Mesenchymal stem cell (in vitro differentiated cells and primary cell): ENCODE results near the gene LPCAT2.

ENCODE experiments used
- DNase-seq: peaks from one replicate; pipeline ENCODE4 v3.0.0-alpha.2; 2013
- H2AFZ ChIP-seq: one replicate; pipeline ENCODE4 v1.6.1; 2013; ENCODE audit warnings: low read depth, mild to moderate bottlenecking, control low read depth, inconsistent platforms, low read length, moderate library complexity
- H2AK5ac ChIP-seq: 2 replicates; pipeline ENCODE4 v1.6.1; 2013; ENCODE audit warnings: low read length, moderate library complexity, mild to moderate bottlenecking, inconsistent platforms; ENCODE audit not compliant: severe bottlenecking
- H2BK120ac ChIP-seq: one replicate; pipeline ENCODE4 v1.6.1; 2013; ENCODE audit warnings: low read depth, mild to moderate bottlenecking, inconsistent platforms, low read length, moderate library complexity
- H2BK12ac ChIP-seq, 2 experiments: one replicate each; pipeline ENCODE4 v1.6.1; 2013; ENCODE audit warnings: inconsistent platforms in 2 of 2, low read length in 2 of 2, mild to moderate bottlenecking in 2 of 2, moderate library complexity in 2 of 2, control low read depth in 1 of 2
- H2BK15ac ChIP-seq: one replicate; pipeline ENCODE4 v1.6.1; 2013; ENCODE audit warnings: mild to moderate bottlenecking, low read depth, inconsistent platforms; ENCODE audit not compliant: poor library complexity, severe bottlenecking
- H2BK5ac ChIP-seq: 2 replicates; pipeline ENCODE4 v1.6.1; 2013; ENCODE audit warnings: low read depth, mild to moderate bottlenecking, low read length, control low read depth, inconsistent platforms; ENCODE audit not compliant: poor library complexity, severe bottlenecking
- H3K14ac ChIP-seq, 2 experiments: one replicate each; pipeline ENCODE4 v1.6.1; 2013; ENCODE audit warnings: inconsistent platforms in 2 of 2, low read length in 2 of 2, control low read depth in 1 of 2, mild to moderate bottlenecking in 1 of 2, moderate library complexity in 1 of 2
- H3K18ac ChIP-seq, 2 experiments: one replicate each; pipeline ENCODE4 v1.6.1; 2013; ENCODE audit warnings: inconsistent platforms in 2 of 2, low read length in 2 of 2, control low read depth in 1 of 2, low read depth in 1 of 2, mild to moderate bottlenecking in 1 of 2
- H3K23ac ChIP-seq, 2 experiments: one replicate each; pipeline ENCODE4 v1.6.1; 2013; ENCODE audit warnings: inconsistent platforms in 2 of 2, low read length in 2 of 2, mild to moderate bottlenecking in 2 of 2, moderate library complexity in 2 of 2, control low read depth in 1 of 2
- H3K27ac ChIP-seq: 2 replicates; pipeline ENCODE4 v1.5.1; 2013; ENCODE audit warnings: mild to moderate bottlenecking, moderate library complexity, low read length, control low read depth, inconsistent platforms; ENCODE audit not compliant: poor library complexity, severe bottlenecking
- H3K27me3 ChIP-seq, 2 experiments: 2 replicates each; pipeline versions ENCODE4 v1.6.1 to v1.7.0; 2013; ENCODE audit warnings: low read length in 2 of 2, mild to moderate bottlenecking in 2 of 2, moderate library complexity in 2 of 2, control low read depth in 1 of 2, inconsistent platforms in 1 of 2; ENCODE audit not compliant: control insufficient read depth in 1 of 2, insufficient read depth in 1 of 2
- H3K36me3 ChIP-seq, 2 experiments: 2 replicates each; pipeline versions ENCODE4 v1.6.1 to v1.7.0; 2013; ENCODE audit warnings: low read length in 2 of 2, control low read depth in 1 of 2, inconsistent platforms in 1 of 2, low read depth in 1 of 2, mild to moderate bottlenecking in 1 of 2; ENCODE audit not compliant: insufficient read depth in 2 of 2, control insufficient read depth in 1 of 2
- H3K4ac ChIP-seq, 2 experiments: one replicate each; pipeline ENCODE4 v1.6.1; 2013; ENCODE audit warnings: inconsistent platforms in 2 of 2, low read length in 2 of 2, mild to moderate bottlenecking in 2 of 2, moderate library complexity in 2 of 2, control low read depth in 1 of 2, low read depth in 1 of 2
- H3K4me1 ChIP-seq: 2 replicates; pipeline ENCODE4 v1.6.1; 2013; ENCODE audit warnings: low read depth, low read length, control low read depth; ENCODE audit not compliant: control insufficient read depth, insufficient read depth
- H3K4me2 ChIP-seq: 2 replicates; pipeline ENCODE4 v1.6.1; 2013; ENCODE audit warnings: low read length, mild to moderate bottlenecking, inconsistent platforms; ENCODE audit not compliant: poor library complexity, severe bottlenecking
- H3K4me3 ChIP-seq, 2 experiments: 2 replicates each; pipeline versions ENCODE4 v1.5.1 to v1.7.0; 2013; ENCODE audit warnings: low read length in 2 of 2, mild to moderate bottlenecking in 2 of 2, control low read depth in 1 of 2, low read depth in 1 of 2; ENCODE audit not compliant: insufficient read depth in 1 of 2
- H3K79me1 ChIP-seq: replicated peaks from 2 replicates; pipeline ENCODE4 v1.6.1; 2013; ENCODE audit warnings: mild to moderate bottlenecking, control low read depth, low read length, inconsistent platforms; ENCODE audit not compliant: poor library complexity, severe bottlenecking
- H3K9ac ChIP-seq: 2 replicates; pipeline ENCODE4 v1.7.0; 2013; ENCODE audit warnings: mild to moderate bottlenecking, low read length, moderate library complexity
- H3K9me3 ChIP-seq: 2 replicates; pipeline ENCODE4 v1.7.0; 2013; ENCODE audit warnings: mild to moderate bottlenecking, low read length; ENCODE audit not compliant: control insufficient read depth
- H4K8ac ChIP-seq: one replicate; pipeline ENCODE4 v1.6.1; 2013; ENCODE audit warnings: inconsistent platforms, mild to moderate bottlenecking, low read length, moderate library complexity
- H4K91ac ChIP-seq: one replicate; pipeline ENCODE4 v1.6.1; 2013; ENCODE audit warnings: mild to moderate bottlenecking, low read length, inconsistent platforms
- WGBS: methylation state at CpG from one replicate; pipeline ENCODE4 v1.1.7; 2013; ENCODE audit warnings: mixed read lengths; 5-methylcytosine and 5-hydroxymethylcytosine counted together

The LPCAT2 gene

GRCh38 chr16:55521792-55522191, 12.9 kb downstream of the LPCAT2 start:
- Histone ChIP-seq H3K14ac (no peak overlapping the region), H3K4me3 (no peak overlapping the region), H3K4me1 (no peaks in the 10 kb centered on the region), H2BK5ac (no peak overlapping the region), H2BK12ac (no peak overlapping the region), H3K27me3 (no peaks in the 10 kb centered on the region), H3K4me2 (no peak overlapping the region), H2BK120ac (no peak overlapping the region), H2AK5ac (no peak overlapping the region), H3K9ac (no peak overlapping the region), H3K18ac (no peak overlapping the region), H2AFZ (no peak overlapping the region), H3K23ac (no peak overlapping the region), H3K9me3 (peaks cover 17% of the 10 kb centered on the region), H3K27ac (no peak overlapping the region), H4K8ac (no peak overlapping the region), H3K4ac (no peak overlapping the region), H4K91ac (no peak overlapping the region), H2BK15ac (no peak overlapping the region), H3K79me1 (no peaks in the 10 kb centered on the region), H3K36me3 (no peaks in the 10 kb centered on the region)
- DNase-seq = no peak
- WGBS = no CpG with 5 or more reads among the region's 1 CpG

GRCh38 chr16:55526441-55526840, 17.6 kb downstream of the LPCAT2 start:
- Histone ChIP-seq H4K8ac (no peak overlapping the region), H3K14ac (no peak overlapping the region), H2AFZ (no peak overlapping the region), H4K91ac (no peak overlapping the region), H3K36me3 (peaks cover 0 to 32% of the 10 kb centered on the region in 2 experiments), H3K23ac (no peak overlapping the region), H3K79me1 (no peaks in the 10 kb centered on the region), H3K4me3 (no peak overlapping the region), H2BK12ac (no peak overlapping the region), H2BK5ac (no peak overlapping the region), H2BK120ac (no peak overlapping the region), H3K9me3 (peaks cover 9% of the 10 kb centered on the region), H3K27me3 (no peaks in the 10 kb centered on the region), H3K9ac (no peak overlapping the region), H3K4me2 (no peak overlapping the region), H3K4me1 (no peaks in the 10 kb centered on the region), H3K4ac (no peak overlapping the region), H3K18ac (no peak overlapping the region), H2AK5ac (no peak overlapping the region), H2BK15ac (no peak overlapping the region), H3K27ac (no peak overlapping the region)
- DNase-seq = no peak
- WGBS = no CpG with 5 or more reads among the region's 2 CpGs

DNA sequence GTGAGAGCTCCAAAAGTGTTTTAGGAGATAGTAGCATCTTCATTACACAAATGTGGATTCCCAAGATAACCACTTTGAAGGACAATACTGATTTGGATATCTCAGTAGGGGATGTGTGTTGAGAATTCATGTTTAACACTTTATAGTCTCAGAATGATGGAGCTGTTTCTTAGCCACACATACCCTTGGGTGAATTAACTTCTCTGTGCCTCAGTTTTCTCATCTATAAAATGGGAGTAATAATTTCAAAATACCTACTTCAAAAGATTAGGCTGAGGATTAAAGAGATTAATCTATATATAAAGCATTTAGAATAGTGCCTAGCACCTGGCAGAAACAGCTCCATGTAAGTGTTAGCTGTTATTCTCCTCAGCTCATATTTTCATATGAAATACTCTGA, 19.0 kb downstream of the LPCAT2 start:
- Histone ChIP-seq H3K79me1 (no peaks in the 10 kb centered on the region), H2BK120ac (no peak overlapping the region), H3K4me3 (no peak overlapping the region), H3K4ac (no peak overlapping the region), H2BK5ac (no peak overlapping the region), H3K9me3 (no peaks in the 10 kb centered on the region), H2AFZ (no peak overlapping the region), H4K91ac (no peak overlapping the region), H2BK15ac (no peak overlapping the region), H3K4me2 (no peak overlapping the region), H3K27ac (no peak overlapping the region), H3K9ac (no peak overlapping the region), H3K36me3 (peaks cover 0 to 42% of the 10 kb centered on the region in 2 experiments), H3K4me1 (no peaks in the 10 kb centered on the region), H3K23ac (no peak overlapping the region), H4K8ac (no peak overlapping the region), H3K14ac (no peak overlapping the region), H3K18ac (no peak overlapping the region), H2BK12ac (no peak overlapping the region), H2AK5ac (no peak overlapping the region), H3K27me3 (no peaks in the 10 kb centered on the region)
- DNase-seq = no peak

- no peak overlapping the region for H3K27ac ChIP-seq
- H3K23ac ChIP-seq = no peak overlapping the region
- H3K14ac ChIP-seq = no peak overlapping the region
- H2BK120ac ChIP-seq = no peak overlapping the region
- no peak overlapping the region for H3K4me2 ChIP-seq
- no peak overlapping the region for H4K91ac ChIP-seq
- H3K9ac ChIP-seq = peak overlapping the region; percentile 62
- H3K9me3 ChIP-seq = no peaks in the 10 kb centered on the region
- 74% methylated on average over 2 of the region's 2 CpGs for WGBS
- H3K36me3 ChIP-seq = peaks cover 0 to 53% of the 10 kb centered on the region in 2 experiments
- no peak overlapping the region for H2BK12ac ChIP-seq
- H3K79me1 ChIP-seq = no peaks in the 10 kb centered on the region
- H3K27me3 ChIP-seq = no peaks in the 10 kb centered on the region
- no peak for DNase-seq
- H2AFZ ChIP-seq = no peak overlapping the region
- no peak overlapping the region for H2AK5ac ChIP-seq
- no peak overlapping the region for H4K8ac ChIP-seq
- no peaks in the 10 kb centered on the region for H3K4me1 ChIP-seq
- no peak overlapping the region for H3K18ac ChIP-seq
- no peak overlapping the region for H2BK5ac ChIP-seq
- H3K4ac ChIP-seq = no peak overlapping the region
- no peak overlapping the region for H3K4me3 ChIP-seq
- no peak overlapping the region for H2BK15ac ChIP-seq
These were observed 20.1 kb downstream of the LPCAT2 start for GRCh38 chr16:55529018-55529417.
